ENCODE data around the gene C19orf85.
A peak's percentile ranks its signal among the peaks of the same experiment; 100 is the strongest.
"Not testable (repeated sequence)": the region's sequence is repeated elsewhere in the genome, so short reads cannot be mapped to it uniquely, and the experiment has no call there.

The C19orf85 gene

GRCh38 chr19:55496820-55497219 is 32.3 kb upstream of the C19orf85 start:
- not testable (repeated sequence) for H3K27me3 ChIP-seq (ENCODE audit: control insufficient read depth in 2 of 2, insufficient read depth in 2 of 2, low read length in 2 of 2); H3K9ac ChIP-seq (ENCODE audit: low read depth in 1 of 2, low read length in 2 of 2); H3K4me1 ChIP-seq (ENCODE audit: control insufficient read depth in 2 of 2, insufficient read depth in 2 of 2, low read length in 2 of 2); H3K4me3 ChIP-seq (ENCODE audit: low read length in 2 of 2); H3K36me3 ChIP-seq (ENCODE audit: control insufficient read depth in 2 of 2, insufficient read depth in 2 of 2, low read length in 2 of 2); H3K9me3 ChIP-seq (ENCODE audit: control insufficient read depth in 2 of 2, low read length in 2 of 2); H3K27ac ChIP-seq (ENCODE audit: low read depth in 2 of 2, low read length in 2 of 2)

GRCh38 chr19:55495646-55496349 is 31.2 kb upstream of the C19orf85 start:
- H3K27me3 ChIP-seq (ENCODE audit: control insufficient read depth in 2 of 2, insufficient read depth in 2 of 2, low read length in 2 of 2), result peaks cover 3 to 9% of the 10 kb centered on the region in 2 donors
- H3K4me3 ChIP-seq (ENCODE audit: low read length in 2 of 2), result no peak overlapping the region
- no peak overlapping the region for H3K9ac ChIP-seq (ENCODE audit: low read depth in 1 of 2, low read length in 2 of 2)
- H3K27ac ChIP-seq (ENCODE audit: low read depth in 2 of 2, low read length in 2 of 2), result no peak overlapping the region
- no peaks in the 10 kb centered on the region for H3K36me3 ChIP-seq (ENCODE audit: control insufficient read depth in 2 of 2, insufficient read depth in 2 of 2, low read length in 2 of 2)
- H3K4me1 ChIP-seq (ENCODE audit: control insufficient read depth in 2 of 2, insufficient read depth in 2 of 2, low read length in 2 of 2), result peaks cover 0 to 5% of the 10 kb centered on the region in 2 donors
- H3K9me3 ChIP-seq (ENCODE audit: control insufficient read depth in 2 of 2, low read length in 2 of 2), result no peaks in the 10 kb centered on the region

GRCh38 chr19:55494172-55494761 is 29.7 kb upstream of the C19orf85 start:
- Histone ChIP-seq H3K27me3 (ENCODE audit: control insufficient read depth in 2 of 2, insufficient read depth in 2 of 2, low read length in 2 of 2) (peaks cover 3 to 9% of the 10 kb centered on the region in 2 donors), H3K27ac (ENCODE audit: low read depth in 2 of 2, low read length in 2 of 2) (peak overlapping the region; percentile 41 to 58), H3K36me3 (ENCODE audit: control insufficient read depth in 2 of 2, insufficient read depth in 2 of 2, low read length in 2 of 2) (no peaks in the 10 kb centered on the region), H3K4me1 (ENCODE audit: control insufficient read depth in 2 of 2, insufficient read depth in 2 of 2, low read length in 2 of 2) (peaks cover 0 to 5% of the 10 kb centered on the region in 2 donors), H3K4me3 (ENCODE audit: low read length in 2 of 2) (peak overlapping the region in 1 of 2 donors; percentile 22), H3K9ac (ENCODE audit: low read depth in 1 of 2, low read length in 2 of 2) (peak overlapping the region in 1 of 2 donors; percentile 53), H3K9me3 (ENCODE audit: control insufficient read depth in 2 of 2, low read length in 2 of 2) (no peaks in the 10 kb centered on the region)

- H3K27me3 ChIP-seq (ENCODE audit: control insufficient read depth in 2 of 2, insufficient read depth in 2 of 2, low read length in 2 of 2), result peaks cover 3 to 9% of the 10 kb centered on the region in 2 donors
- H3K4me1 ChIP-seq (ENCODE audit: control insufficient read depth in 2 of 2, insufficient read depth in 2 of 2, low read length in 2 of 2), result peaks cover 0 to 5% of the 10 kb centered on the region in 2 donors
- H3K27ac ChIP-seq (ENCODE audit: low read depth in 2 of 2, low read length in 2 of 2), result peak overlapping the region; percentile 41 to 58
- H3K4me3 ChIP-seq (ENCODE audit: low read length in 2 of 2), result peak overlapping the region in 1 of 2 donors; percentile 22
- no peaks in the 10 kb centered on the region for H3K9me3 ChIP-seq (ENCODE audit: control insufficient read depth in 2 of 2, low read length in 2 of 2)
- peak overlapping the region in 1 of 2 donors; percentile 53 for H3K9ac ChIP-seq (ENCODE audit: low read depth in 1 of 2, low read length in 2 of 2)
- no peaks in the 10 kb centered on the region for H3K36me3 ChIP-seq (ENCODE audit: control insufficient read depth in 2 of 2, insufficient read depth in 2 of 2, low read length in 2 of 2)
Observed at GRCh38 chr19:55493645-55494171, 29.2 kb upstream of the C19orf85 start.

- H3K36me3 ChIP-seq (ENCODE audit: control insufficient read depth in 2 of 2, insufficient read depth in 2 of 2, low read length in 2 of 2), result no peaks in the 10 kb centered on the region
- no peak overlapping the region for H3K9ac ChIP-seq (ENCODE audit: low read depth in 1 of 2, low read length in 2 of 2)
- H3K4me1 ChIP-seq (ENCODE audit: control insufficient read depth in 2 of 2, insufficient read depth in 2 of 2, low read length in 2 of 2), result peaks cover 0 to 5% of the 10 kb centered on the region in 2 donors
- H3K27me3 ChIP-seq (ENCODE audit: control insufficient read depth in 2 of 2, insufficient read depth in 2 of 2, low read length in 2 of 2), result peaks cover 3 to 9% of the 10 kb centered on the region in 2 donors
- H3K4me3 ChIP-seq (ENCODE audit: low read length in 2 of 2), result no peak overlapping the region
- H3K27ac ChIP-seq (ENCODE audit: low read depth in 2 of 2, low read length in 2 of 2), result peak overlapping the region; percentile 2 to 32
- no peaks in the 10 kb centered on the region for H3K9me3 ChIP-seq (ENCODE audit: control insufficient read depth in 2 of 2, low read length in 2 of 2)
Observed at GRCh38 chr19:55493052-55493644, 28.6 kb upstream of the C19orf85 start.

- peaks cover 0 to 5% of the 10 kb centered on the region in 2 donors for H3K4me1 ChIP-seq (ENCODE audit: control insufficient read depth in 2 of 2, insufficient read depth in 2 of 2, low read length in 2 of 2)
- H3K36me3 ChIP-seq (ENCODE audit: control insufficient read depth in 2 of 2, insufficient read depth in 2 of 2, low read length in 2 of 2), result no peaks in the 10 kb centered on the region
- no peaks in the 10 kb centered on the region for H3K9me3 ChIP-seq (ENCODE audit: control insufficient read depth in 2 of 2, low read length in 2 of 2)
- H3K27ac ChIP-seq (ENCODE audit: low read depth in 2 of 2, low read length in 2 of 2), result no peak overlapping the region
- H3K4me3 ChIP-seq (ENCODE audit: low read length in 2 of 2), result no peak overlapping the region
- no peak overlapping the region for H3K9ac ChIP-seq (ENCODE audit: low read depth in 1 of 2, low read length in 2 of 2)
- peaks cover 3 to 9% of the 10 kb centered on the region in 2 donors for H3K27me3 ChIP-seq (ENCODE audit: control insufficient read depth in 2 of 2, insufficient read depth in 2 of 2, low read length in 2 of 2)
Observed at GRCh38 chr19:55492362-55492944, 27.9 kb upstream of the C19orf85 start.

- Histone ChIP-seq H3K4me3 (ENCODE audit: low read length in 2 of 2) (no peak overlapping the region), H3K27ac (ENCODE audit: low read depth in 2 of 2, low read length in 2 of 2) (peak overlapping the region in 1 of 2 donors; percentile 32), H3K27me3 (ENCODE audit: control insufficient read depth in 2 of 2, insufficient read depth in 2 of 2, low read length in 2 of 2) (peaks cover 3 to 9% of the 10 kb centered on the region in 2 donors), H3K9ac (ENCODE audit: low read depth in 1 of 2, low read length in 2 of 2) (no peak overlapping the region), H3K36me3 (ENCODE audit: control insufficient read depth in 2 of 2, insufficient read depth in 2 of 2, low read length in 2 of 2) (no peaks in the 10 kb centered on the region), H3K9me3 (ENCODE audit: control insufficient read depth in 2 of 2, low read length in 2 of 2) (no peaks in the 10 kb centered on the region), H3K4me1 (ENCODE audit: control insufficient read depth in 2 of 2, insufficient read depth in 2 of 2, low read length in 2 of 2) (peaks cover 0 to 8% of the 10 kb centered on the region in 2 donors)
Observed at GRCh38 chr19:55491546-55492360, 27.2 kb upstream of the C19orf85 start.

- peaks cover 3 to 9% of the 10 kb centered on the region in 2 donors for H3K27me3 ChIP-seq (ENCODE audit: control insufficient read depth in 2 of 2, insufficient read depth in 2 of 2, low read length in 2 of 2)
- peaks cover 0 to 11% of the 10 kb centered on the region in 2 donors for H3K4me1 ChIP-seq (ENCODE audit: control insufficient read depth in 2 of 2, insufficient read depth in 2 of 2, low read length in 2 of 2)
- no peak overlapping the region for H3K4me3 ChIP-seq (ENCODE audit: low read length in 2 of 2)
- no peaks in the 10 kb centered on the region for H3K36me3 ChIP-seq (ENCODE audit: control insufficient read depth in 2 of 2, insufficient read depth in 2 of 2, low read length in 2 of 2)
- H3K9ac ChIP-seq (ENCODE audit: low read depth in 1 of 2, low read length in 2 of 2), result no peak overlapping the region
- no peaks in the 10 kb centered on the region for H3K9me3 ChIP-seq (ENCODE audit: control insufficient read depth in 2 of 2, low read length in 2 of 2)
- peak overlapping the region in 1 of 2 donors; percentile 32 for H3K27ac ChIP-seq (ENCODE audit: low read depth in 2 of 2, low read length in 2 of 2)
Observed at GRCh38 chr19:55490478-55491432, 26.2 kb upstream of the C19orf85 start.

Measured in mucosa of rectum (tissue), 2 donors.